Measurements from ENCODE around the gene TOR1AIP2.

Gene TOR1AIP2

GRCh38 chr1:179925302-179925701 is 47.7 kb upstream of the TOR1AIP2 start:
- Histone ChIP-seq H3K36me3 (ENCODE audit: low read length) (no peaks in the 10 kb centered on the region), H3K9ac (ENCODE audit: low read length) (no peak overlapping the region), H3K27ac (ENCODE audit: low read depth, low read length) (no peak overlapping the region), H4K20me1 (ENCODE audit: low read depth, low read length) (no peaks in the 10 kb centered on the region), H3K4me3 (ENCODE audit: insufficient read depth, low read length, poor library complexity, severe bottlenecking) (no peak overlapping the region), H3K4me2 (ENCODE audit: low read depth, low read length, poor library complexity, severe bottlenecking) (no peak overlapping the region), H3K9me3 (ENCODE audit: insufficient read depth, low read length) (no peaks in the 10 kb centered on the region), H3K9me2 (replicated peaks; ENCODE audit: insufficient read depth, low read length) (no peaks in the 10 kb centered on the region), H3F3A (ENCODE audit: insufficient read depth) (no peaks in the 10 kb centered on the region), H3K79me2 (ENCODE audit: insufficient read depth, low read length) (no peaks in the 10 kb centered on the region), H2AFZ (ENCODE audit: low read depth, low read length, severe bottlenecking) (no peak overlapping the region), H3K27me3 (ENCODE audit: low read length) (no peaks in the 10 kb centered on the region)
- TF ChIP-seq EZH2phosphoT487 (conservative IDR thresholded peaks at IDR 0.05; ENCODE audit: low read length), result no peak
- TF ChIP-seq, protein P1, sequence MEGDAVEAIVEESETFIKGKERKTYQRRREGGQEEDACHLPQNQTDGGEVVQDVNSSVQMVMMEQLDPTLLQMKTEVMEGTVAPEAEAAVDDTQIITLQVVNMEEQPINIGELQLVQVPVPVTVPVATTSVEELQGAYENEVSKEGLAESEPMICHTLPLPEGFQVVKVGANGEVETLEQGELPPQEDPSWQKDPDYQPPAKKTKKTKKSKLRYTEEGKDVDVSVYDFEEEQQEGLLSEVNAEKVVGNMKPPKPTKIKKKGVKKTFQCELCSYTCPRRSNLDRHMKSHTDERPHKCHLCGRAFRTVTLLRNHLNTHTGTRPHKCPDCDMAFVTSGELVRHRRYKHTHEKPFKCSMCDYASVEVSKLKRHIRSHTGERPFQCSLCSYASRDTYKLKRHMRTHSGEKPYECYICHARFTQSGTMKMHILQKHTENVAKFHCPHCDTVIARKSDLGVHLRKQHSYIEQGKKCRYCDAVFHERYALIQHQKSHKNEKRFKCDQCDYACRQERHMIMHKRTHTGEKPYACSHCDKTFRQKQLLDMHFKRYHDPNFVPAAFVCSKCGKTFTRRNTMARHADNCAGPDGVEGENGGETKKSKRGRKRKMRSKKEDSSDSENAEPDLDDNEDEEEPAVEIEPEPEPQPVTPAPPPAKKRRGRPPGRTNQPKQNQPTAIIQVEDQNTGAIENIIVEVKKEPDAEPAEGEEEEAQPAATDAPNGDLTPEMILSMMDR (IDR thresholded peaks at IDR 0.05; ENCODE audit: insufficient read depth, low read length, poor library complexity, severe bottlenecking), result no peak

- Histone ChIP-seq H2AFZ (ENCODE audit: low read depth, low read length, severe bottlenecking) (no peak overlapping the region), H3K9me3 (ENCODE audit: insufficient read depth, low read length) (no peaks in the 10 kb centered on the region), H3K4me2 (ENCODE audit: low read depth, low read length, poor library complexity, severe bottlenecking) (no peak overlapping the region), H3F3A (ENCODE audit: insufficient read depth) (no peaks in the 10 kb centered on the region), H3K27ac (ENCODE audit: low read depth, low read length) (no peak overlapping the region), H4K20me1 (ENCODE audit: low read depth, low read length) (no peaks in the 10 kb centered on the region), H3K9me2 (replicated peaks; ENCODE audit: insufficient read depth, low read length) (no peaks in the 10 kb centered on the region), H3K9ac (ENCODE audit: low read length) (no peak overlapping the region), H3K27me3 (ENCODE audit: low read length) (no peaks in the 10 kb centered on the region), H3K4me3 (ENCODE audit: insufficient read depth, low read length, poor library complexity, severe bottlenecking) (no peak overlapping the region), H3K79me2 (ENCODE audit: insufficient read depth, low read length) (no peaks in the 10 kb centered on the region), H3K36me3 (ENCODE audit: low read length) (no peaks in the 10 kb centered on the region)
- no peak for TF ChIP-seq EZH2phosphoT487 (conservative IDR thresholded peaks at IDR 0.05; ENCODE audit: low read length)
- TF ChIP-seq, protein P1 (IDR thresholded peaks at IDR 0.05; ENCODE audit: insufficient read depth, low read length, poor library complexity, severe bottlenecking), result no peak
Measured at GRCh38 chr1:179924268-179924667, 46.7 kb upstream of the TOR1AIP2 start.

GRCh38 chr1:179923029-179923428 is 45.4 kb upstream of the TOR1AIP2 start:
- H3K36me3 ChIP-seq (ENCODE audit: low read length), result no peaks in the 10 kb centered on the region; the same call in 1 of the 2 replicates
- no peaks in the 10 kb centered on the region for H3K9me3 ChIP-seq (ENCODE audit: insufficient read depth, low read length)
- no peaks in the 10 kb centered on the region for H4K20me1 ChIP-seq (ENCODE audit: low read depth, low read length)
- H3K79me2 ChIP-seq (ENCODE audit: insufficient read depth, low read length), result no peaks in the 10 kb centered on the region
- no peaks in the 10 kb centered on the region for H3F3A ChIP-seq (ENCODE audit: insufficient read depth)
- H3K4me3 ChIP-seq (ENCODE audit: insufficient read depth, low read length, poor library complexity, severe bottlenecking), result no peak overlapping the region
- H3K9me2 ChIP-seq (replicated peaks; ENCODE audit: insufficient read depth, low read length), result no peaks in the 10 kb centered on the region
- no peak overlapping the region for H3K27ac ChIP-seq (ENCODE audit: low read depth, low read length)
- no peak for TF ChIP-seq EZH2phosphoT487 (conservative IDR thresholded peaks at IDR 0.05; ENCODE audit: low read length)
- TF ChIP-seq, protein P1 (IDR thresholded peaks at IDR 0.05; ENCODE audit: insufficient read depth, low read length, poor library complexity, severe bottlenecking), result no peak
- H3K9ac ChIP-seq (ENCODE audit: low read length), result no peak overlapping the region
- no peaks in the 10 kb centered on the region for H3K27me3 ChIP-seq (ENCODE audit: low read length)
- H2AFZ ChIP-seq (ENCODE audit: low read depth, low read length, severe bottlenecking), result no peak overlapping the region
- H3K4me2 ChIP-seq (ENCODE audit: low read depth, low read length, poor library complexity, severe bottlenecking), result no peak overlapping the region

All from SU-DHL-6 (cell line).